Esophagus muscularis mucosa (tissue), 4 donors: ENCODE data around the gene XXYLT1. TPM values are rescaled to one million over a fixed set of nuclear protein-coding genes. Genes with fewer than 3 reads are reported as not detected.

Experiments used
- DNase-seq: peaks from one replicate; pipeline ENCODE4 v3.0.0-alpha.2; 2017; ENCODE audit errors: extremely low spot score
- H3K27ac ChIP-seq, 4 donors: fragments of 200-600 bp; sonication (generic); replicated peaks in 1 of 4; 1 replicate in 3 of 4; 2 replicates in 1 of 4; pipeline ENCODE4 v1.5.1; 2016 to 2019; ENCODE audit warnings: mild to moderate bottlenecking in 1 of 4
- H3K27me3 ChIP-seq, 4 donors: fragments of 200-600 bp; sonication (generic); one replicate each; pipeline versions ENCODE4 v1.5.1 to v1.6.0; 2016 to 2019
- H3K36me3 ChIP-seq, 4 donors: fragments of 200-600 bp; sonication (generic); one replicate each; pipeline ENCODE4 v1.5.1; 2016 to 2019
- H3K4me1 ChIP-seq, 4 donors: fragments of 200-600 bp; sonication (generic); one replicate each; pipeline ENCODE4 v1.5.1; 2016 to 2019
- H3K4me3 ChIP-seq, 4 donors: fragments of 200-600 bp; sonication (generic); 1 replicate in 2 of 4; 2 replicates in 2 of 4; pipeline ENCODE4 v1.5.1; 2016 to 2019; ENCODE audit warnings: mild to moderate bottlenecking in 4 of 4, moderate library complexity in 1 of 4
- H3K9me3 ChIP-seq, 4 donors: fragments of 200-600 bp; sonication (generic); 1 replicate in 3 of 4; 2 replicates in 1 of 4; pipeline ENCODE4 v1.5.1; 2016 to 2019
- EP300 ChIP-seq: sonication (generic); formaldehyde crosslinking; IDR thresholded peaks from one replicate; pipeline ENCODE4 v1.6.1; 2017; ENCODE audit warnings: antibody characterized with exemption
- POLR2A ChIP-seq: fragments of 450-650 bp; IDR thresholded peaks from one replicate; pipeline ENCODE4 v1.6.1; 2017; ENCODE audit warnings: antibody characterized with exemption, moderate library complexity, mild to moderate bottlenecking, low read depth
- POLR2AphosphoS5 ChIP-seq, 2 donors: sonication (generic); formaldehyde crosslinking; IDR thresholded peaks; one replicate each; pipeline ENCODE4 v1.6.1; 2017; ENCODE audit warnings: antibody characterized with exemption in 2 of 2
- WGBS: methylation state at CpG from one replicate; pipeline ENCODE4 v1.1.5; 2018; 5-methylcytosine and 5-hydroxymethylcytosine counted together
- intact Hi-C: fragments of 100-400 bp; cut with DNase I; formaldehyde crosslinking; loops from one replicate; pipeline ENCODE4 v1.15.1; 2023
- total RNA-seq, 4 donors: library from RNA; depleted of rRNA; stranded (reverse); fragments of >200 nt; gene quantifications; one replicate each; pipeline versions ENCODE4 v1.1.0 to v1.2.1, GENCODE V29; 2016
- TF ChIP-seq, protein P1 (sequence below), 3 experiments: fragments of 200-600 bp in 2 of 3; fragments of 450-650 bp in 1 of 3; sonication (generic) in 2 of 3; IDR thresholded peaks; one replicate each; pipeline ENCODE4 v1.5.1; 2017 to 2019; ENCODE audit warnings: antibody characterized with exemption in 3 of 3, mild to moderate bottlenecking in 2 of 3, moderate library complexity in 1 of 3

XXYLT1 gene
- total RNA-seq, 4 donors from 2014 or later: 8.8 to 18.5 (median 13.9) TPM

GRCh38 chr3:195207056-195207455 is 63.9 kb downstream of the XXYLT1 start:
- Histone ChIP-seq H3K9me3 (no peaks in the 10 kb centered on the region), H3K36me3 (no peaks in the 10 kb centered on the region), H3K27me3 (no peaks in the 10 kb centered on the region), H3K27ac (peak overlapping the region; percentile 5 to 90 (median 69)), H3K4me3 (no peak overlapping the region), H3K4me1 (peaks cover 39 to 77% (median 68%) of the 10 kb centered on the region in 4 donors)
- peak; percentile 78 for DNase-seq
- intact Hi-C loops: no loop called here
- WGBS: 96% methylated on average over 7 of the region's 9 CpGs
- TF ChIP-seq EP300: no peak
- TF ChIP-seq POLR2AphosphoS5 (IDR thresholded peaks at IDR 0.05): no peak
- TF ChIP-seq POLR2A: no peak

DNA sequence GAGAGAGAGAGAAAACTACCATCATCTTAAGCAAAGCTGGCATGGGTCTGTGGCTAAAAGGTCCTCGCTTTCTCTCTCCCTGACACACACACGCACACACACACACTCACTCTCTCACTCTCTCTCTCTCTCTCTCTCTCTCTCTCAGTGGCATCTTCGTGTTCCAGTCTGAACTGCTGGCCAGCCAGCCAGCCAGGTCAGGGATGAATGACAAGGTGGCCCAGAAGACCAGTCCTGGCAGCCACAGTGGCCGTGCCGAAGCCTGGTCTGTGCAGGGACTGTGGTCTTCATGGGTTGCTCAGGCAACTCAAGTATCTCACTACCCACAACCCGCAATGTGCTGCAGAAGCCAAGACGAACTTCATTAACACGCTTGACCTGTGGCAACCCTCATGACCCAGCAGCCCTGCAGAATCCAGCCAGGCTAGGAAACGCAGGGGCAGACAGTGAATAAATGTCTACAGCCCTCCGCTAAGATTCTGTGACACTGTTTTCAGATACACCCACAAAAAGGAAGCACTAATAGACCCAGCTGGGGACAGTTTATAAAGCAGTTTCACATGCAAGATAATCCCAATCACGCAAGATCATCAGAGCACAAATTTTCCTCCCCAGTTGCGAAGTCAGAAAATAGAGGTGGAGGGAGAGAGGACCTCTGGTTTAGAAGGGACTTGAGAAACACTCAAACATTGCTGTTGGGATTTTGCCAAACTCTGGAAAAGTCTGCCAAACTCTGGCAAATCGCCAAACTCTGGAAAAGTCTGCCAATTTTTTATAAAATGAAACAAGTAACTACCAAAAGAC is 66.4 kb downstream of the XXYLT1 start:
- H3K9me3 ChIP-seq: no peaks in the 10 kb centered on the region
- no peaks in the 10 kb centered on the region for H3K27me3 ChIP-seq
- peak overlapping the region; percentile 11 to 55 (median 43) for H3K27ac ChIP-seq
- H3K4me3 ChIP-seq: no peak overlapping the region
- peaks cover 25 to 52% (median 47%) of the 10 kb centered on the region in 4 donors for H3K4me1 ChIP-seq
- intact Hi-C loops: no loop called here
- WGBS: 42% methylated on average over 12 of the region's 13 CpGs
- TF ChIP-seq POLR2AphosphoS5 (IDR thresholded peaks at IDR 0.05): no peak
- TF ChIP-seq EP300: no peak
- TF ChIP-seq, protein P1, sequence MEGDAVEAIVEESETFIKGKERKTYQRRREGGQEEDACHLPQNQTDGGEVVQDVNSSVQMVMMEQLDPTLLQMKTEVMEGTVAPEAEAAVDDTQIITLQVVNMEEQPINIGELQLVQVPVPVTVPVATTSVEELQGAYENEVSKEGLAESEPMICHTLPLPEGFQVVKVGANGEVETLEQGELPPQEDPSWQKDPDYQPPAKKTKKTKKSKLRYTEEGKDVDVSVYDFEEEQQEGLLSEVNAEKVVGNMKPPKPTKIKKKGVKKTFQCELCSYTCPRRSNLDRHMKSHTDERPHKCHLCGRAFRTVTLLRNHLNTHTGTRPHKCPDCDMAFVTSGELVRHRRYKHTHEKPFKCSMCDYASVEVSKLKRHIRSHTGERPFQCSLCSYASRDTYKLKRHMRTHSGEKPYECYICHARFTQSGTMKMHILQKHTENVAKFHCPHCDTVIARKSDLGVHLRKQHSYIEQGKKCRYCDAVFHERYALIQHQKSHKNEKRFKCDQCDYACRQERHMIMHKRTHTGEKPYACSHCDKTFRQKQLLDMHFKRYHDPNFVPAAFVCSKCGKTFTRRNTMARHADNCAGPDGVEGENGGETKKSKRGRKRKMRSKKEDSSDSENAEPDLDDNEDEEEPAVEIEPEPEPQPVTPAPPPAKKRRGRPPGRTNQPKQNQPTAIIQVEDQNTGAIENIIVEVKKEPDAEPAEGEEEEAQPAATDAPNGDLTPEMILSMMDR (IDR thresholded peaks at IDR 0.05): no peak
- TF ChIP-seq POLR2A: no peak
- no peak for DNase-seq
- H3K36me3 ChIP-seq: no peaks in the 10 kb centered on the region

- Histone ChIP-seq H3K4me1 (peaks cover 19 to 43% (median 37%) of the 10 kb centered on the region in 4 donors), H3K27me3 (no peaks in the 10 kb centered on the region), H3K9me3 (no peaks in the 10 kb centered on the region), H3K36me3 (no peaks in the 10 kb centered on the region), H3K27ac (peak overlapping the region in 3 of 4 donors; percentile 11 to 55 (median 38)), H3K4me3 (no peak overlapping the region)
- 94% methylated on average over 6 of the region's 6 CpGs for WGBS
- intact Hi-C loops: no loop called here
- TF ChIP-seq POLR2A (no peak), POLR2AphosphoS5 (IDR thresholded peaks at IDR 0.05) (no peak), EP300 (no peak)
- TF ChIP-seq, protein P1 (IDR thresholded peaks at IDR 0.05): no peak
- DNase-seq: no peak
These were observed 67.4 kb downstream of the XXYLT1 start for GRCh38 chr3:195203606-195204005.

- no peak for DNase-seq
- H3K9me3 ChIP-seq: no peaks in the 10 kb centered on the region
- H3K36me3 ChIP-seq: no peaks in the 10 kb centered on the region
- H3K27ac ChIP-seq: no peak overlapping the region
- H3K27me3 ChIP-seq: no peaks in the 10 kb centered on the region
- intact Hi-C loops: no loop called here
- WGBS: 94% methylated on average over 3 of the region's 3 CpGs
- H3K4me3 ChIP-seq: no peak overlapping the region
- H3K4me1 ChIP-seq: peaks cover 17 to 34% (median 29%) of the 10 kb centered on the region in 4 donors
- TF ChIP-seq, protein P1 (IDR thresholded peaks at IDR 0.05): no peak
- TF ChIP-seq POLR2AphosphoS5 (IDR thresholded peaks at IDR 0.05) (no peak), POLR2A (no peak), EP300 (no peak)
These were observed 69.7 kb downstream of the XXYLT1 start for GRCh38 chr3:195201295-195201694.

DNA sequence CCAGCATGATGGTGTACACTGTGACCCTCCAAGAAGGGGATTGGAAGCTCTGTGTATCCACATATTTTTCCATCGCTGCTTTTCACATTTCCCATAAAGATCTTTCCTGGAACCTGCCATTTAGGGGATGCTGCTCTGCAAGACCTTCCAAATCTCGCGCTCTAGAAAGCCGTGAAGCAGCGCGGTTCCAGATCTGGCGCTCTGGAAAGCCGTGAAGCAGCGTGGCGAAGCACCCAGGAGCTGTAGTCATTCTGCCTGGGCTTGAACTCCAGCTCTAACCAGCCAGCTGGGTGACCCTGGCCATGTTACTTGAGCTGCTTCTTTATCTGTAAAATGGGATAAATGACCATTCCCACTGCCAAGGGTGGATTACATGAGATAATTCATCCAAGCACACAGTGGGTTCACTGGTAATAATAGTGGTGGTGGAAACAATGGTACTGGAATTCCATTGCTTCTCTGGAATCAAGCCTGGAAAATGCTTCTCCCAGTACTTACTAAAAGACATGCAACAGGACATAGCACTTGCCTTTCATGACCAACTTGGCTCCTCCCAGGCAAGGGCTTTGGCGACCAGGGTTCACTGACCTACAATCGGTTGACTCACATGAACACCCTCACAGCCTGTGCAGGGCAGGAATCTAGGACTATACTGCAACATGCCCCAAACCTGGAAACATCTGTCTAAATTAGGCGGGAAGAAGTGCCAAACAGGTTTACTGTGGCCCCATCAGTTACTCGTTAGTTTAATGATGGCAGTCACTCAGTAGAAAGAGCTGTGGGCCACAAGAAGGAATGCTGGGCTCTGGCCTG is 70.7 kb downstream of the XXYLT1 start:
- H3K9me3 ChIP-seq: no peaks in the 10 kb centered on the region
- no peaks in the 10 kb centered on the region for H3K27me3 ChIP-seq
- H3K4me1 ChIP-seq: peaks cover 21 to 40% (median 35%) of the 10 kb centered on the region in 4 donors
- TF ChIP-seq POLR2AphosphoS5 (IDR thresholded peaks at IDR 0.05): no peak
- no peak for TF ChIP-seq EP300
- TF ChIP-seq POLR2A: no peak
- TF ChIP-seq, protein P1 (IDR thresholded peaks at IDR 0.05): no peak
- H3K36me3 ChIP-seq: no peaks in the 10 kb centered on the region
- no peak overlapping the region for H3K27ac ChIP-seq
- no peak for DNase-seq
- intact Hi-C loops: no loop called here
- WGBS: 99% methylated on average over 14 of the region's 14 CpGs
- no peak overlapping the region for H3K4me3 ChIP-seq
